Tibial artery (tissue), 4 donors: ENCODE measurements around the gene HLF.
A peak's percentile ranks its signal among the peaks of the same experiment; 100 is the strongest.

Experiments
- DNase-seq, 2 donors: peaks; one replicate each; pipeline ENCODE4 v3.0.0-alpha.2; 2019
- H3K27ac ChIP-seq, 2 donors: fragments of 200-600 bp; sonication (generic) in 1 of 2; 1 replicate in 1 of 2; 2 replicates in 1 of 2; pipeline ENCODE4 v1.5.1; 2018 to 2019; ENCODE audit warnings: mild to moderate bottlenecking in 1 of 2
- H3K27me3 ChIP-seq, 2 donors: fragments of 200-600 bp; sonication (generic) in 1 of 2; one replicate each; pipeline versions ENCODE4 v1.5.1 to v1.6.0; 2016 to 2019
- H3K36me3 ChIP-seq, 3 donors: fragments of 200-600 bp; sonication (generic) in 2 of 3; one replicate each; pipeline ENCODE4 v1.5.1; 2016 to 2019; ENCODE audit warnings: mild to moderate bottlenecking in 2 of 3
- H3K4me1 ChIP-seq, 4 donors: fragments of 200-600 bp; sonication (generic) in 2 of 4; 1 replicate in 3 of 4; 2 replicates in 1 of 4; pipeline ENCODE4 v1.5.1; 2016 to 2019
- H3K4me3 ChIP-seq, 2 donors: fragments of 200-600 bp; sonication (generic) in 1 of 2; 1 replicate in 1 of 2; 2 replicates in 1 of 2; pipeline ENCODE4 v1.5.1; 2018 to 2019; ENCODE audit warnings: mild to moderate bottlenecking in 2 of 2
- H3K9me3 ChIP-seq, 3 donors: fragments of 200-600 bp; sonication (generic) in 1 of 3; one replicate each; pipeline ENCODE4 v1.5.1; 2016 to 2019
- CTCF ChIP-seq, 2 experiments: fragments of 200-600 bp in 1 of 2; fragments of 450-650 bp in 1 of 2; IDR thresholded peaks; one replicate each; pipeline ENCODE4 v1.5.1; 2017 to 2019; ENCODE audit warnings: antibody characterized with exemption in 2 of 2, mild to moderate bottlenecking in 1 of 2, moderate library complexity in 1 of 2
- intact Hi-C: fragments of 100-400 bp; cut with DNase I; formaldehyde crosslinking; loops from one replicate; pipeline ENCODE4 v1.15.0; 2023; ENCODE audit warnings: low total_unique reads

HLF gene

GRCh38 chr17:55285340-55286301 lies 20.9 kb downstream of the HLF start:
- peak overlapping the region; percentile 83 to 88 for H3K27ac ChIP-seq
- no peak for TF ChIP-seq CTCF (IDR thresholded peaks at IDR 0.05)
- H3K4me1 ChIP-seq, result peaks cover 15 to 83% (median 57%) of the 10 kb centered on the region in 4 donors
- peaks cover 0 to 5% (median 0%) of the 10 kb centered on the region in 3 donors for H3K36me3 ChIP-seq
- intact Hi-C loops, result no loop called here
- peak; percentile 98 for DNase-seq
- H3K9me3 ChIP-seq, result no peaks in the 10 kb centered on the region
- H3K27me3 ChIP-seq, result no peaks in the 10 kb centered on the region
- peak overlapping the region; percentile 14 to 26 for H3K4me3 ChIP-seq

- intact Hi-C loops, result no loop called here
- H3K36me3 ChIP-seq, result peaks cover 0 to 10% (median 5%) of the 10 kb centered on the region in 3 donors
- no peak for DNase-seq
- peaks cover 15 to 70% (median 49%) of the 10 kb centered on the region in 4 donors for H3K4me1 ChIP-seq
- TF ChIP-seq CTCF (IDR thresholded peaks at IDR 0.05), result no peak
- H3K9me3 ChIP-seq, result no peaks in the 10 kb centered on the region
- H3K4me3 ChIP-seq, result no peak overlapping the region
- peak overlapping the region; percentile 83 to 88 for H3K27ac ChIP-seq
- no peaks in the 10 kb centered on the region for H3K27me3 ChIP-seq
Measured at GRCh38 chr17:55286681-55287589, 22.2 kb downstream of the HLF start.

- Histone ChIP-seq H3K27ac (peak overlapping the region; percentile 83 to 88), H3K4me1 (peaks cover 15 to 54% (median 33%) of the 10 kb centered on the region in 4 donors), H3K9me3 (no peaks in the 10 kb centered on the region), H3K36me3 (peaks cover 0 to 10% (median 5%) of the 10 kb centered on the region in 3 donors), H3K4me3 (no peak overlapping the region), H3K27me3 (no peaks in the 10 kb centered on the region)
- TF ChIP-seq CTCF (IDR thresholded peaks at IDR 0.05), result no peak
- DNase-seq, result no peak
- intact Hi-C loops, result no loop called here
Measured at GRCh38 chr17:55288356-55289105, 23.8 kb downstream of the HLF start.

GRCh38 chr17:55289106-55289446 lies 24.3 kb downstream of the HLF start:
- Histone ChIP-seq H3K4me1 (peaks cover 12 to 48% (median 27%) of the 10 kb centered on the region in 4 donors), H3K27ac (no peak overlapping the region)

More at GRCh38 chr17:55289106-55289446, 24.3 kb downstream of the HLF start:
- H3K36me3 ChIP-seq, result peaks cover 0 to 10% (median 5%) of the 10 kb centered on the region in 3 donors
- intact Hi-C loops, result no loop called here
- TF ChIP-seq CTCF (IDR thresholded peaks at IDR 0.05), result no peak
- H3K27me3 ChIP-seq, result no peaks in the 10 kb centered on the region
- no peak for DNase-seq
- no peak overlapping the region for H3K4me3 ChIP-seq
- H3K9me3 ChIP-seq, result no peaks in the 10 kb centered on the region
